Measurements from ENCODE around the gene TMEM239.
A peak's percentile ranks its signal among the peaks of the same experiment; 100 is the strongest.

TMEM239 gene

GRCh38 chr20:2849529-2849928 is 33.4 kb downstream of the TMEM239 start:
- DNase-seq (ENCODE audit: low read depth) = no peak

GRCh38 chr20:2851086-2851485 is 34.9 kb downstream of the TMEM239 start:
- no peak for DNase-seq (ENCODE audit: low read depth)

- no peak for DNase-seq (ENCODE audit: low read depth)
Measured at GRCh38 chr20:2858591-2858990, 42.4 kb downstream of the TMEM239 start.

- DNase-seq (ENCODE audit: low read depth) = peak; percentile 81
Measured at GRCh38 chr20:2859330-2860121, 43.4 kb downstream of the TMEM239 start.

- no peak for DNase-seq (ENCODE audit: low read depth)
Measured at GRCh38 chr20:2864626-2865025, 48.5 kb downstream of the TMEM239 start.

- no peak for DNase-seq (ENCODE audit: low read depth)
Measured at GRCh38 chr20:2865101-2865500, 48.9 kb downstream of the TMEM239 start.

- DNase-seq (ENCODE audit: low read depth) = no peak
Measured at GRCh38 chr20:2865630-2866029, 49.5 kb downstream of the TMEM239 start.

- DNase-seq (ENCODE audit: low read depth) = no peak
Measured at GRCh38 chr20:2866236-2866635, 50.1 kb downstream of the TMEM239 start.

GRCh38 chr20:2867081-2867864 is 51.1 kb downstream of the TMEM239 start:
- no peak for DNase-seq (ENCODE audit: low read depth)
